Activated CD4-positive, CD25-positive, alpha-beta regulatory T cell treated with anti-CD3 and anti-CD28 coated beads, Interleukin-2, amount 50 U/mL, for 24 hours (primary cell): ENCODE data around the gene KCNS1.

Source experiments
- ATAC-seq, 2 donors: fragments of 150-1000 bp; cut with Tn5 transposase; one replicate each; pipeline ENCODE4 v1.10.0; 2021; ENCODE audit warnings: mild to moderate bottlenecking in 1 of 2, moderate library complexity in 1 of 2

KCNS1 gene

DNA sequence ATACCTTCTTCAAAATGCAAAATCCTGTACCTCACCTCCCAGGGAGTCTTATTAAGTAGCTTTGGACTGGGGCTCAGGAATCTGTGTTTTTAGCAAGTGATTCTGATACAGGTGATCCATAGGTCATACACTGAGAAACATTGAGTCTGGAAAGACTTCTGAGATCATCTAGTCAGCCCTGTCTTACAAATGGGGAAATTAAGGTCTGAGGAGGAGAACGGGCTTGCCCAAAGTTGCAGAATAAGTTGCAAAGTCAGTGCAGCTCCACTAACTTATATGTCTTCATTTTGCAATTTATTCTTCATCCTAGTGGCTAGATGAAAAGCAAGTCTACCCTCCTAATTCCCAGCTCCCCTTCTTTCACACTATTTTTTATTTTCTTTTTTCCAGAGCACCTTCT lies 28.9 kb downstream of the KCNS1 start:
- ATAC-seq = no peak

GRCh38 chr20:45070932-45071632 lies 29.8 kb downstream of the KCNS1 start:
- no peak for ATAC-seq

- no peak for ATAC-seq
Observed at GRCh38 chr20:45069261-45069660, 31.7 kb downstream of the KCNS1 start.

DNA sequence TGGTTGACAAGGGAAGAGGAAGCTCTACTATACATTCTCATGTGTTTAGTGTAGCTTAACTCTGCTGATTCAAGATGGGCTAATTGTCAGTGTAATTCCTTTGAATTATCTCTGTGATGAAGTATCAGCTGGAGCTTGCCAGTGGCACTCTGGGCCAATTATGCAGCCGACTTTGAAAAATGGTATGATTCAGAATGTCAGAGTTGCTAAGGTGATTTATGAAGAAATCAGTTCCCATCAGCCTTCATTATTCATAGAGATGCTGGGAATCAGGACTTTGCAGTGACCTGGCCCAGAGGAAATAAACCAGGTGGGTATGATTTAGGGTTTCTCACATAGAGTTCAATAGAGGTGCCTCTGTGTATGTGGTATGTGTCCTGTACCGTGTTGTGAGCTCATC lies 33.4 kb downstream of the KCNS1 start:
- ATAC-seq = no peak

DNA sequence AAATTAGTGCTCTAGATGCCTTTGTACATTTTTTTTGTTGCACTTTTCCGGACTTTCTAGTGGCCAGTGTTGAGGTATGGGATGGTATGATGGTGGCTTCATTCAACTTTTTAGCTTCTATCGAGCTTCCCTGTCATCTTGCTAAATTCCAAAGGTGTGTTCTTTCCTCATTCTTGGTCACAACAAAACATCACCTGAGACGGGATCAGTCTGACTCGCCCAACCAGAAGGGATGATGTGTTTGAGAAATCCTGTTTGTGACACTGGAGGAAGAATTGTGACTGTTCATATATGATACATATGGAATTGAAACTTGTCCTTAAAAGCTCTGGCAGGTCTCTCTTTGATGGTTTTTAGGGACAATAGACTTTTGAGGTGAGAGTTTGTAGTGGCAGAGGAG lies 33.8 kb downstream of the KCNS1 start:
- no peak for ATAC-seq

DNA sequence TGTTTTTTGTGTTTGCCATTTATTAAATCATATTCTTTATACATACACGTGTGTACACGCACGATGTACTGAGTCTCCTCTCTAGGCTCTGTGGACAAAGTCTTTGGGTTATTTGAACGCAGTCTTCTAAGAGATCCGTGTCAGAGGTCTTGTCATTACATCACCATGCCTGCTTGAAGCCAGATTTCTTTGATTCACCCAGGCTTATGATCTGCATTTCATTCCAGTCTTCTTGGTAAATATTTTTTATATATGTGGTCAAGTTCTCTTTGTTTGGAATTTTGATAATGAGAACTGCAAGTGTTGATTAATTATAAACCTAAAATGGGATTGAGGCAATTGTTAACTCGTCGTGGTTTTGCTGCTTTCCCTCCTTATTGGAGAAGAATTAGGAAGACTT lies 34.6 kb downstream of the KCNS1 start:
- ATAC-seq = no peak

DNA sequence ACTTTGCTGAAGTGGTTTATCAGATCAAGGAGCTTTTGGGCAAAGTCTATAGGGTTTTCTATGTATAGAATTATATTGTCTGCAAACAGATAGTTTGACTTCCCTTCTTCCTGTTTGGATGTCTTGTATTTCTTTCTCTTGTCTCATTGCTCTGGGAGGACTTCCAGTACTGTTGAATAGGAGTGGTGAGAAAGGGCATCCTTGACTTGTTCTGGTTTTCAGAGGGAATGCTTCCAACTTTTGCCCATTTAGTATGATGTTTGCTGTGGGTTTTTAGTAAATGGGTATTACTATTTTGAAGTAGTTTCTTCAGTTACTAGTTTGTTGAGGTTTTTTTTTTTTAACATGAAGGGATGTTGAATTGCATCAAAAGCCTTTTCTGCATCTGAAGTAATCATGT lies 36.1 kb downstream of the KCNS1 start:
- ATAC-seq = no peak

- ATAC-seq = peak in 1 of 2 donors; percentile 41
Observed at GRCh38 chr20:45063107-45063506, 37.8 kb downstream of the KCNS1 start.

DNA sequence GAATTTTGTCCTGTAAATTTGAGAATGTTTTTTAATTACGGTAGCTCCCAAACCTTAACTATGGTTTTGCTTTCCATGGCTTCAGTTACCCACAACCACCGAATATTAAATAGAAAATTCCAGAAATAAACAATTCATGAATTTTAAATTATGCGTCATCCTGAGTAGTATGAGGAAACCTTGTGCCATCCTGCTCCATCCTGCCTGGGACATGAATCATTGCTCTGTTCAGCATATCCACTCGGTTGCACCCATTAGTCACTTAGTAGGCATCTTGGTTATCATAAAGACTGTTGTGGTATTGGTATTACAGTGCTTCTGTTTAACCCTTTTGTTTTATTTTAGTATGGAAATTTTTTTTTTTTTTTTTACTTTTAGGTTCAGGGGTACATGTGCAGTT lies 39.7 kb downstream of the KCNS1 start:
- peak; percentile 76 to 86 for ATAC-seq

DNA sequence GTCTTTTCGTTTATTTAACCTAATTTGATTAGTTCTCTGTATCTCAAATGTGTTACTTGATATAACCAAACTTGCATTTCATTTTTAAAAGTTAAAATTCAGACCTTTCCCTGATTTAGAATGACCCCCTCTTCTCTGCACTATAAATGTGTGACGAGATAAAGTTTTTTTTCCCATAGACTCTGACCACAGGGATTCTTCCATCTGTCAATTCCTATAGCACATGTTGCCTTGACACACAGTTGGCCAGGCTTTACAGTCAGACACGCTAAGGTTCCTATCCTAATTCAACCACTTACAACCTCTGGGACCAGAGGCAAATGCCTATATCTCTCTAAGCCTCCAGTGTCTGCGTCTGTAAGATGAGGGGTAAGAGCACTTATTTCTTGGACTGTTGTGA lies 40.6 kb downstream of the KCNS1 start:
- no peak for ATAC-seq

GRCh38 chr20:45059022-45059728 lies 41.8 kb downstream of the KCNS1 start:
- ATAC-seq = no peak

- ATAC-seq = no peak
Observed at GRCh38 chr20:45058168-45058850, 42.6 kb downstream of the KCNS1 start.

- no peak for ATAC-seq
Observed at GRCh38 chr20:45056473-45057173, 44.3 kb downstream of the KCNS1 start.

GRCh38 chr20:45055056-45055455 lies 45.9 kb downstream of the KCNS1 start:
- ATAC-seq = peak in 1 of 2 donors; percentile 11

DNA sequence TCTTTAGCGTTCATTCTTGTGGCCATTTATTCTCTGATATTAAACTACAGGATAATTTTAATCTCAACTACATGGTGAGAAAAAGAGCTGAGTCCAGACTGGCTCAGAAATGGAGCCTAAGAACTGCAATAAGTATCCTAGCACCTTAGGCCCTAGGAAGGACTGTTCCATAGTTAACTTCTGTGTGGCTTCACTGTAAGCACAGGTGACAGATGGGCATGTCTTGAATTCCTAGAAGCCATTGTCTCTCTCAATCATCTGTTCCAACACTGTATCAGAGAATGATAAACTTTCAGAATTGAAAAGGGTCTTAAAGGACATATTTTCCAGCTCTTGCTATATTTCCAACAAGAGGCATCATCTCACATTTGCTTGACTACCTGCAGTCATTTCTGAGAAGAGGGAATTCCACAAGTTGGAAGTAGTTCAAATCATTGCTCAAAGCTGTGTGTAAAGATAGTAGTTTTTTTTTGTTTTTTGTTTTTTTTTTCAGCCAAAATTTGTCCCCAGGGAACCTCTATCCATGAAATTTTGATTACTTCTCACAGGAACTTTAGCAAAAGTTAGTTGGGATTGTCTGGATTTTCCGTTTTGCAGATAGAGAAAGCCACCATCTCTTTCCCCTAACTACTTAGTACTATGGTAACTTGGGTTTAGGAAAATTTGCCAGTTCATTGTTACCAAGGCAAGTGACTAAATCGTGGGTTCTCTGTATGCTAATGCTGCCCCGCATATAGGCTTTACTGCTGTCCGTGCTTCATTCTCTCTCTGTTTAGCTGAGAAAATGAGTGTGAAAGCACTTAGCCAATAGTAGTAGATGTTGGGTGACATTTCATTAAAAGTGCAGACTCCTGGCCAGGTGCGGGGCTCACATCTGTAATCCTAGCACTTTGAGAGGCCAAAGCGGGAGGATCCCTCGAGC lies 47.2 kb downstream of the KCNS1 start:
- peak; percentile 26 to 42 for ATAC-seq

- ATAC-seq = peak; percentile 48 to 53
Observed at GRCh38 chr20:45052698-45053429, 48.1 kb downstream of the KCNS1 start.

DNA sequence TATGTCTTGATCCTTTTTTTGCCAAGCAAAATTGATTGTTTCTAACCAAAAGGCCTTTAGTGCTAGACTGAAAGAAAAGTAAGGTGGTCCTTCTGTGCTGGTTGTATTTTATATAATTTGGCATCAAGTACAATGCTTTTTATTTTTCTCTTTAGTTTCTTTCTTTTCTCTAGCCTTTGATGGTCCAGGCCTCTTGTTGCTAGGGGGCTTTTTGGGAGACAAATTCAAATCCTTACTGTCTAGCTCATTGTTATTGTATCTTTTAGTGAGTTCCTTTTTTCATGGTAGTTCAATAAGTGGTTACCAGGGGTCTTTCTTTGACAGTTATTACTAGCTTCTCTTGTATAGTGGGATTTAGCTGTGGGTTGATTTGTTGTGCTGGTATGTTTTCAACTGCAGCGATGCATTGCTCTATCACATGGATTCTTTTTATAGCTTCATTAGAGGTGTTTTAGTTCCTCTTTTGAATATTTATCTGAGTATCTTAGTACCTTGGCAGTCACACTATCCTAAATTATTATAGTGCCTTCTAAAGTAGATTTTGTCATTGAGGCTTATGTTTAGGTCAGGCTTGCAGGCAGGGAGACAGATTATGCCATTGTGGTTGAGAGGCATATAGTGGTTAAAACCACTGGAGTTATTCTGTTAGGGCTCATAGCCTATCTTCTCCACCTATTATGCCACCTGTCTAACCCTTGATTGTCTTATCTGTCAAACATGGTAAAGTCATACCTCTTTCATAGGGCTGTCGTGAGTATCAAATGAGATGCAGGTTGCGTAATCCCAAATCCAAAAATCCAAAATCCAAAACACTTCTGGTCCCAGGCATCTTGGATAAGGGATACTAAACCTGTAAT lies 49.5 kb downstream of the KCNS1 start:
- ATAC-seq = peak in 1 of 2 donors; percentile 5

DNA sequence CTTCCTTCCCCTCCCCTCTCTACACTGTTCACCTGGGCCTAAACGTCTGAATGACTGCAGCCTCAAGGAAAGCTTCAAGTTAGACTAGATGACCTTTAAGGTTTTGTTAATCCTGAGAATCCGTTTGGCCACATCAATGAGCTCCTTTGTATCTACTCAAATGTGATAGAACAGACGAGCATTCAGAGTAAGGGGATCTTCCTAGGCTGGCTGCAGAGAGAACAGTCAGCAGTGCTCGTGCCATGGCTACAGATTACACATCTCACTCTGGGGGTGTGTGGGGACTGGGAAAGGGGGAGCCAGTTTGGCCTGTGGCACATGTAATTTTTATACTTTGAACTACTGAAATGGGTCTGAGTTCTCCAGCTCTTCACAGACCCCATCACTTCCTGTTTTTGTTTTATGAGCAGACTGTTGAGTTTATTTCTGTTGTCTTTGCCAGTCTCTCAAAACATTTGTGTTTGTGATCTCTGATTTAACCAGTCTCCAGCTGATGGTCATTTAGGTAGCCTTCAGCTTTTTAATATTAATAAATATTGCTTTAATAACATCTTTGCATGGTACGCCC lies 50.9 kb downstream of the KCNS1 start:
- peak; percentile 63 to 77 for ATAC-seq

GRCh38 chr20:45049438-45049837 lies 51.5 kb downstream of the KCNS1 start:
- ATAC-seq = no peak

DNA sequence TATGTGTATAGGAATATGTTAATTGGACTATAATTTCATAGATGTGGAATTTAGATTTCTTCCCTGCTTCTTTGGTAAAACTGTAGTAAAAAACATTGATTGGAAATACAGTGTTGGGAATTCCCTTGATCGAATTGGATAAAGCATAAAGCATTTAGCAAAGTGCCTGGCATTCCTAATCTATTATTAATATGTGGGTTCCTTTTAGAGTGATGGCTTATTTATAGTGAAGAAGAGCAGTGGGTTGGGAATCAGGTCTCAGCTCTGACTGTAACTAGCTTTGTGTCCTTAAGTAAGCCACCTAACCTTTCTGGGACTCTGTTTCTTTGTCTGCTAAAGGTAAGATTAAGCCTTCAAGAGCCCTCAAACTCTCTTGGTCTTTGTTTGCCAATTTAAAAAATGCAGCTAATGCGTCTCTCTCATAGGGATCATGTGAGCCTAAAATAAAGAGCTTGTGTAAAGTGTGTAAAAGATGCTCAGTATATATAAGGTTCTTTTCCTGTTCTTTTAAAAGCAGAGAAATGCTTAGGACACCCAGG lies 53.3 kb downstream of the KCNS1 start:
- ATAC-seq = no peak
